NK-92 (cell line): Measurements from ENCODE around the gene SARNP.
"Not testable (repeated sequence)": the region's sequence is repeated elsewhere in the genome, so short reads cannot be mapped to it uniquely, and the experiment has no call there.

Experiments used
- DNase-seq: peaks from one replicate; lab custom pipeline; 2025; ENCODE audit not compliant: unreplicated experiment; lab: John Stamatoyannopoulos, UW

The SARNP gene

DNA sequence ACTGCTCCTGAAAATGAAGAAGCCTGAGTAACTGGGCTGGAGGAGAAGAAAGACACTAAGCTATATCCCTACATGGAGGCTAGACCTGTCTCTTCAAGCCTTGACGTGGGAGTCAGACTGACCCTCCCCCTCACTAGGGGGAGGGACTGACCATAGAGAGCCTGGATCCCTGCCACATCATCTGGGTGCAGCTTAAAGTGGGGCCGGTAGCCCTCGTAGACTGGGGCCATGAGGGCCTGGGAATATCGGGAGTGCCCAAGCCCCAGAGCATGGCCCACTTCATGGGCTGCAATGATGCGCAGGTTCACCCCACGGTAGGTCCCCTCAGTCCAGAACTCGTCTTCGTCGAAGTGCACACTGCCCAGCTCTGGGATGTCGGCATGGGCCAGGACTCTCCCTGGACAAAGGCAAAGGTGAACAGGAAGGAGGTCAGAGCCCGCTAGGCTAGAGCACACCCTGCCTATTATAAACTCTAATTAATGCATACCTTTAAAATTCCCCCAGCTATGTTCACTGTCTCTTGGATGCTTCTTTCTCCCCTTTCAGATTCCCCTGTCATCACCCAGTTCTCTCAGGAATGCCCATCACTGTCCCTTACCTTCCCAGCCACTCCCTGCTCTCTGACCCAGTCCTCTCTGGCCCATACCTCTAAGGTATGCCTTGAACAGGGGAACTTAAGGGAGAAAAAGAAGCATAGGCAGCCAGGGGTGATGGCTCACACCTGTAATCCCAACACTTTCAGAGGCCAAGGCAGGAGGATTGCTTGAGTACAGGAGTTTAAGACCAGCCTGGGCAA, 22.0 kb upstream of the SARNP start:
- no peak for DNase-seq

DNA sequence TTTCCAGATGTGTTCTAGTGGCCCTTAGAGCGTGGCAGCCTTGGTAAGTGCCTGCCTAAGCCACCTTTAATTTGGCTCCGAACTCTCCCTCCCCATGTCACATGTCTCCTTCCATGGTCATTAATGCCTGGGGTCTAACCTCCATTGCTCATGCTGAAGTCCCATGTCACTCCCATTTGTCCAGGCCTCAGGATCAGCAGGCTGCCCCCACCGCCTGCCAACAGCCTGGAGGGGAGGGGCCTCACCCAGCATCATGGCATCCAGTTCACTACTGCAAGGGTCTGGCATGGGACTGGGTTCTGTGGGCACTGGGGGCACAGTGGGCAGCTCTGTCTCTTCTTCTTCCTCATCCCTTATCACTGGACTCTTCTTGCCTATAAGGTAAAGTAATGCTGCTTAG, 20.8 kb upstream of the SARNP start:
- no peak for DNase-seq

DNA sequence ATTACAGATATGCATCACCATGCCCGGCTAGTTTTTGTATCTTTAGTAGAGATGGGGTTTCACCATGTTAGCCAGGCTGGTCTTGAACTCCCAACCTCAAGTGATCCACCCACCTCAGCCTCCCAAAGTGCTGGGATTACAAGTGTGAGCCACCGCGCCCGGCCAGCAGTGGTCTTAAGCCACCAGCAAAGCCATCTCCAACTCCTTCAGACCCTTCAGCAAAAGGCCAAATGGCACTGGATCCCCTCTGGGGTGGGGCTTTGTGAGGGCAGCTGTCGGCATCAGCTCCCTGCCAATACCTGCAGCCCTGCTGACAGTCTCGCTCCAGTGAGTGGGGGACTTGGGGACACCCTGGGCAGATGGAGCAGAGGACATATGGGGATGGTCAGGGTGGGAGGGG, 16.9 kb upstream of the SARNP start:
- not testable (repeated sequence) for DNase-seq

DNA sequence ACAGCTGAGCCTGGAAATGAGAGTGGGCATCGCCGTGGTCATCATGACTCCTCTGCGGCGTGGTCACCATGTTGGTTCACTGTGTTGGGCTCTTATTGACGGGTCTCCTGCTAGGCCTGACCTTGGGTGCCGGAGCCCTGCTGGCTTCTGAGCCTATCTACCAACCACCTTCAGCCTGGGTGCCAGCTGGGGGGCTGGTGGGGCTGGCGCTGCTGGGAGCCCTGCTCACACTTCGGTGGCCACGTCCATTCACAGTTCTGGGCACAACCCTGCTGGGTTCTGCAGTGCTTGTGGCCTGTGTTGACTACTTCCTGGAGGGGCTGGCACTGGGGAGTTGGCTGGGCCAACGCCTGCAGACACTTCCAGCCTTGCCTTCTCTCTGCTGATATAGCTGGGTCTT, 15.5 kb upstream of the SARNP start:
- no peak for DNase-seq

DNA sequence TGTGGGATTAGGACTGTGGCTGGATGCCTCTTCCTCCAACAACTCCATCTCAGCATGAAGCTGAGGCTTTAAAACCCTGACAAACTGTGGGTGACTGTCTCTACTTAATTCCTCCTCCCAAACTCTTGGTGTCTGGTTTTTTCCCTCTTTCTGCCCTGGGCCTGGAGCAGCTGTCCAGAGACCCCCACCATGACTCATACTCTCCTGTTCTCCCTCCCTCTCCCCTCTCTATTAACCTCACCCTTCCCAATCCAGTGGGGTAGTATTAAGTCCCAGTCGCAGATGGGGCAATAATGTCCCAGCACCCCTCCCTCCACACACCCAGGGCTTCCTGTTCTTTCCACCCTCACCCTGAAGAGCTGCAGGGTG, 13.9 kb upstream of the SARNP start:
- no peak for DNase-seq

DNA sequence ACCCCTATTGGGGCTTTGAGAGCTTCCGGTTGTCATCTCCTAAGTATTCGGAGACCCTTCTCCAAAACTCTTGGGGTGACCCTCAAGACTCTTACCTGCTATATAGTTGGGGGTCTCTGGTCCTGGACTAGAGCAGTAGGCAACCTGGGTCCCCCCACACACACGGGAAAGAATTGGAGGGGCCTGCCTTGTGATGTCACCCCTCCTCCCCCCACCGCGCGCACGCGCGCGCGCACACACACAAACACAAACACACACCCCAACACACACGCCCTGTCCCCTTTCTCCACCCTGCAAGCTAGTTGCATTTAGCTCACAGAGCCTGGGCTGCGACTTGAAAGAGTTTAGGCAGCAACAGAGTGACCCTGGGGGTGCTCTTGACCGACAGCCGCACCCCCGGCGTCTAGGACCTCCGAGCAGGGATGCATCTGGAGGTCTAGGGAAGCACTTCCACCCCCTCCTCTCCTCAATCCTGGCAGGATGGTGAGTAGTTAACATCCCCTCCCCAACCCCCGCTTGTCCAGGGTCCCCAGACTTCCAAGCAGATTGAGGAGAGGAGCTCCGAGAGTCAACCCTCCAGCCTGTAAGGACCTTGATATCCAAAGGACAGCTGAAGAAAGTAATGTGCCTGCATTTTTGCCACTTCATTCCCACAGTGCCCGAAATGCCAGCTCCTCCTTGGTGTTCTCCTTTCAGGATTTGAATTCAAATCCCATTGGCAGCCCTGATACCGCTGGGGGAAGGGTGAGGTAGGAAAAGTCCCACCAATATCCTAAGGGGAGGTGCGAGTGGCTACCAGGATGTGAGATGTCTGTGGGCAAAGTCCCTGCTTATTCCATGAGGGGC, 13.3 kb upstream of the SARNP start:
- no peak for DNase-seq

DNA sequence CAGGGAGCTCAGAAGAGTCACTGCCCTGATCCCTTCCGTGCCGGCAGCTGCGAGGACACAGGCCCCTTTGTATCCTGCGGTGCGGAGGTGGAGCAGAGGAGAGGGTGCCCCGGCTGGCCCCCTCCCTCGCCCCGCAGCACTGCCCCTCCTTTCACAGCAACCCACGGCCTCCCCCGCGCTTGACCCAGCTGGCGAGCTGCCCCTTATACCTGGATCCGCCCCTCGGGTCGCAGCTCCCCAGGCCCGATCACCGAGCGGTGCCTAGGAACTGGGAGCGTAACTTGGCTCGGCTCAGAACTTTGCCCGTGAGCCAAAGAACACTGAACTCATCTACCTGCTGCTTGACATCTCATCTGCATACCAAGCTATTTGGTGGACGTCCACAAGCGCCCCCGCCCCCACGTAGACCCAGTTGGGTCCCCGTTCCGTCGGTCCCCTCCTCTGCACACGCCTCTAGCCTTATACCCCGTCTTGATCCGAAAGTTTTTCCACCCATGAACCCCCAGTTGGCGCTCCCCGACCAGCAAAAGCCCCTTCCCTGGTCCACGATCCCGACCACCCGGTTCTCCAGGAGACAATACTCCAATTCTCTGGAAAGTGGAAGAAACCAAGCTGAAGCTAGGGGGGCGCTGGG, 12.6 kb upstream of the SARNP start:
- DNase-seq = no peak

DNA sequence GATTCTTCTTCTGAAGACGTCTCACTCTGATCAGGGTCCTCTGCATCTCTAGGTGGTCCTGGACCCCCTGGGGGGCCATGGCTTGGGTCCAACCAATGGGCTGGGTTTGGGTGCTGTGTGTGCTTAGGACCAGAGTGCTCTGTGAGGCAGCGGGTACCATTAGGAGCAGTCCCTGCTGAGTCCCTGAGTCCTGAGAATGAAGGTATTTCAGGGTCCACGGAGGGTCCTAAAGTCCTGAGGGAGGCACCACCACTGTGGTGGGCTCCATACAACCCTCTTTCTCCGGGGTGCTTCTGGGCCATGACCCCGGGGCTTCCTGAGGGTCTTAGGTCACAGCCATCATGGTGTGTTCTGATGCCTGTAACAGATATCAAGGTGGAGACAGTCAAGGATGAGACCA, 10.8 kb upstream of the SARNP start:
- no peak for DNase-seq

DNA sequence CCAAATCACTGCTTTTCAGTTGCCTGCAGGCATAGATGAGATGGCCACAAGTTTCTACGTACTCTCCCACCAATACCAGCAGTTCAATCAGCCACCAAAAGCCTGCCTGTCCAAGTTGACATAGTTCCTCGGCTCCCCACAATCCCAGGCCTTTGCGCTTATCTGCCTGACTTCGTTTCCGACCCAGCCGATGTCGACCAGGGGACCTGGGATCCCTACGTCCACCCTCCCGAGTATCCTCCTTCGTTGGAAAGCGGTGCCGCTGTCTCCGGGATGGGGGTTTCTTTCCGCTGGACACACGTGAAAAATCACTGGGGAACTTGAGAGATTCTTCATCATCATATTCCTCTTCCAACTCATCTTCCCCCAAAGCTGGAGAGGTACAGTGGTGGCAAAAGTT, 10.3 kb upstream of the SARNP start:
- DNase-seq = no peak

DNA sequence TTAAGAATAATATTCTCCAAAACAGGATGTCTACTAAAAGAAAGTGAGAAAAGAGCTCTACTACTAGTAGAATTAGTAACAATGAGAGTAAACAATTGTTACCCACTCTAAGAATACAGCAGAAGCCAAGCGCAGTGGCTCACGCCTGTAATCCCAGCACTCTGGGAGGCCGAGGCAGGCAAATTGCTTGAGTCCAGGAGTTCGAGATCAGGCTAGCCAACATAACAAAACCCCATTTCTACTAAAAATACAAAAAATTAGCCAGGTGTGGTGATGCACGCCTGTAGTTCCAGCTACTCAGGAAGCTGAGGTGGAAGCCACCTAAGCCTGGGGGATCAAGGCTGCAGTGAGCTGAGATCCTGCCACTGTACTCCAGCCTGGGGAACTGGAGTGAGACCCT, 7.2 kb upstream of the SARNP start:
- DNase-seq = no peak

DNA sequence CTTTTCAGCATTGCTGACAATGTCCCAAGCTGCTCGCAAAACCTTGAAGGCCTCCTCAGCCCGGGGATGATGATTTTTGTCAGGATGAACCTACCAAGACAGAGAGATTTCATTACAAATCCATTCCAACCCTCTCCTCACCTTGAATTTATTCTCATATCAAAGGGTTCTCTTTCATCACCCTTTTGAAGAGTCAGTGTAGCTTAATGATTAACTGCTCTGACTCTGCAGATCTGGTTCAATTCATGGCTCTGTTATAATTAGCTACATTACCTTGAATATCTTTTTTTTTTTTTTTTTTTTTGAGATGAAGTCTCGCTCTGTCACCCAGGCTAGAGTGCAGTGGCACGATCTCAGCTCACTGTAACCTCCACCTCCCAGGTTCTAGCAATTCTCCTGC, 5.9 kb upstream of the SARNP start:
- DNase-seq = no peak

DNA sequence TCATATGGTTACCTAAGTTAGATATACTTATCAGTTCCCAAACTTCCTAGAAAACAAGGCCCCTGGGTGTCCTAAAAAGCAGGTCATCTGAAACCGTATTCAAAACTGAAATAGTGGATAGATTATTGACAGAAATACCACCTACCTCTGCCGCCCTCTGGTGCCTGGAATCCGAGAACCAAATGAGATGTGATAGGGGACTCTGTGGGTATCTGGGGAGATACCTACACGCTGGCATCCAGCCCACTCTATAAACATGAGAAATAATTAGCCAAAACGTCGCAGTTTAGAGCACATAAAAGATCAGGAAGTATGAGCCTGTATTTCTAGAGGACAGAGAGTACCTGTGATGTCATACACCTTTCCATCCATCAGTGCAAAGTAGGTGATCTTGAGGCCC, 4.7 kb upstream of the SARNP start:
- no peak for DNase-seq

DNA sequence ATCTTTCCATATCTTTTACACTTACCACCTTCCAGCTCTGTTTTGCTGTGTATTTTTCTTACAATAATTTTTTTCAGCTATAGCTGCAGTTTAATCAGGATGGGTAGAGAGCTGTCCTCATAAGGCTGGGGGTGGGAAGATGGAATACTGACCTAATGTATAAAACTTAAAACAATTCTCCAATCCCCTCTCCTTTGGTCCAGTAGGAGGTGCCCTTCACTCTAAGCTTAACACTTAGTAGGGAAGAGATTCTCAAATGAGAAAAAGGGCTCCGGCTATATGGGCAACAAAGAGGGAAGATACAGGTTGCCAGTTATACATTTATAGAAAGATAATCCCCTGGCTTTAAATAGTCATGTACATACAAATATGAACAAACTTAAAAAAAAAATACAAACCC, 3.2 kb upstream of the SARNP start:
- DNase-seq = no peak

DNA sequence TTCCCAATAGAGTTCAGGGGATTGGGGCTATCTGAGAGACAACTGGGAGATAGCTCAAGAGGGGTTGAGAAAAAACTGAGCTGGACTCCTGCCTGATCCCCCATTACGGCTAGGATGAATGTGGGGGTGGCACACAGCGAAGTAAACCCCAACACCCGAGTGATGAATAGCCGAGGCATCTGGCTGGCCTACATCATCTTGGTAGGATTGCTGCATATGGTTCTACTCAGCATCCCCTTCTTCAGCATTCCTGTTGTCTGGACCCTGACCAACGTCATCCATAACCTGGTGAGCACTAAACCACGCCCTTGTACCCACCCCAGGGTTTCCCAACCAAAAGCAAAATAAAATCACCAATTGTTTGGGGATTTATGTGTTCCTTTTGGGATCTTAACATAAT, 1.4 kb upstream of the SARNP start:
- DNase-seq = no peak

DNA sequence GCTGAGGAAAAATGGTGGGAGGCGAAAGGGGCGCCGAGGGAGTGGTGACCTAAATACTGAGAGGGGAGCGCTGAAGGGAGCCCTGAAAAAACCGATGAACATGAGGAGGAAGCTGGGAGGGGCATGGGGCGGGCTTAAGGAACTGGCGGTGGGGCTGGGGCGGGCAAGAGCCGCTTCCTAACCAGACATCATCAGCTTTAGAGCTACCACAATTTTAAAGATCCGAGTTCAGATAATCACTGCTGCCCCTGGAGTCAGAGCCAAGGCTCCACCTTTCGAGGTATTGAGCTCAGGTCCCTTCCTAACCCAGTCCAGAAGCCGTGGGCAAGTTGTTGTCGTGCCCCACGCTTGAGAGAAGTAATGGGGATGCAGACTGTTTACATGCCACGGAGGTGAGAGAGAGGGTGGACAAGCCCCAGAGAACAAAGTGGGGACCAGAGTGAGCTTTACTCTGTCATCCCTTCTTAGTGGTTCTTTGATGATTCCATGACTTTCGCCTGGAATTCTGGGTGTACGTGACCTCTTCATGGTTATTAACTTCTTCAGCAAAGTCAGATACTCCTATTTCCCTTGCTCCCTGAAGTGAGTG, 710 bp upstream of the SARNP start:
- no peak for DNase-seq

DNA sequence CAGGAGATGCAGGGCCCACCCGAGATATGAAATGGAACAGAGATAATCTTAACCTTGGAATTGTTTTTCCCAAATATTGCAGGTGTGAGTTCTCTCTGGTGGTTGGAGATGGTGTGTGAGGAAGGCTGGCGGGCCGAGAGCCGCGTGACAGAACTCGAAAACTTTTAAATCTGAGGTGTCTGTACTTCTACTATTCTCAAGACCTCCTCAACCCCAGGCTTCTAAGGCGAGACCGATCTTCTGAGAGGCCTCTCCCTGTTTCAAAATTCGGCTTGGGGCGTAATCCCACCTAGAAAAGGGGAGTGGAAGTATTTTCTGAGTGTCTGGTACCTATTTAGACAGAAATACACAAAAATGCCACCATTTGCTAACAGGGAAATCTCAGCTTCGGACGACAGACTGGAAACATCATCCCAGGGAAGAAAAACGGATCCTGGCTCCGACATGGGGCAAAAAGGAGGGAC, 611 bp downstream of the SARNP start:
- no peak for DNase-seq

DNA sequence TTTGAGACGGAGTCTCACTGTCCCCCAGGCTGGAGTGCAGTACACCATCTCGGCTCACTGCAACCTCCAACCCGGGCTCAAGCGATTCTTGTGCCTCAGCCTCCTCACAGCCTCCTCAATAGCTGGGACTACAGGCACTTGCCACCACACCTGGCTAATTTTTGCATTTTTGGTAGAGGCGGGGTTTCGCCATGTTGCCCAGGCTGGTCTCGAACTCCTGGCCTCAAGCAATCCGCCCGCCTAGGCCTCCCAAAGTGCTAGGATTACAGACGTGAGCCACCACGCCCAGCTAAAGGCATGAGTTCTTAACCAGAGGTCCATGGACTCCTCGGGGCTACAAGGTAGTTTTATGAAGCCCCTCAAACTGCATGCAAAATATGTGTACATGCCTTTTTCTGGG, 2.1 kb downstream of the SARNP start:
- no peak for DNase-seq

DNA sequence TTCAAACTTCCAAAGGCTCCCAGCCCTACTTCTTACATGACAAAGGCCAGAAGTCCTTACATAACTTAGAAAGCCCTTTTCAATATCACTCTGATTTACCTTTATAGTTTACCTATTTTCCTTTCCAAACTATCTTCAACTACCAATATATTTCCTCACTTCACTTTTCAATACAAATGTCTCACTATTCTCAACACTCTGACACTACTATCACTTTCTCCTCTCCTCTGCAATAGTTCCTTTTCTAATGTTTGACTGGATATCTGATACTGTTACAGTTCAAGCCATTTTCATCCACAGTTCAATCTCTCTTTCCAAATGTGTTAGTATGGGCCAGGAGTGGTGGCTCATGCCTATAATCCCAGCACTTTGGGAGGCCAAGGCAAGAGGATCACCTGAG, 3.3 kb downstream of the SARNP start:
- no peak for DNase-seq

DNA sequence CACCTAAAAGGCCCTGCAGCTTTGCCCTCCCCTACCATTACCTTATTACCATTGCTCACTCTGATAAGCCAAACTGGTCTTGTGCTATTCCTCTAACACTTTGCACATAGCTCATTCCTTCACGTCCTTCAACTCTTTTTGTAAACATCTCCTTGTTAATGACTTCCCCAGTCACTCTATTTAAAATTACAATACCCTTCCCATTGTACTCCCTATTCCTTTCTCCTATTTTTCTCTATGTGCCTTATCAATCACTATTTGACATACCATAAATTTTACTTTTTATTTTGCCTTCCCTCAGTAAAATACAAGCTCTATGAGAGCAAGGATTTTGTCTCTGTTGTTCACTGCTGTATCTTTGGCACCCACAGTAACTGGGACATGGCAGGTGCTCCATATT, 5.4 kb downstream of the SARNP start:
- DNase-seq = no peak

DNA sequence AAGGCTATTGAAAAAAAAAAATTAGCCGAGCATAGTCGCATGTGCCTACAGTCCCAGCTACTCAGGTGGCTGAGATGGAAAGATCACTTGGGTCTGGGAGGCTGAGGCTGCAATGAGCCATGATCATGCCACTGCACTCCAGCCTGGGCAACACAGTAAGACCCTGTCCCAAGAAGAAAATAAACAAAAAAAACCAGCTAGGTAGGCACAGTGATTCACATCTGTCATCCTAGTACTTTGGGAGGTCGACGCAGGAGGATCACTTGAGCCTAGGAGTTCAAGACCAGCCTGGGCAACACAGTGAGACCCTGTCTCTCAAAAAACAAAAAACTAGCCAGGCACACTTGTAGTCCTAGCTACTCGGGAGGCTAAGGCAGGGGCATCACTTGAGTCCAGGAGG, 8.2 kb downstream of the SARNP start:
- DNase-seq = no peak

DNA sequence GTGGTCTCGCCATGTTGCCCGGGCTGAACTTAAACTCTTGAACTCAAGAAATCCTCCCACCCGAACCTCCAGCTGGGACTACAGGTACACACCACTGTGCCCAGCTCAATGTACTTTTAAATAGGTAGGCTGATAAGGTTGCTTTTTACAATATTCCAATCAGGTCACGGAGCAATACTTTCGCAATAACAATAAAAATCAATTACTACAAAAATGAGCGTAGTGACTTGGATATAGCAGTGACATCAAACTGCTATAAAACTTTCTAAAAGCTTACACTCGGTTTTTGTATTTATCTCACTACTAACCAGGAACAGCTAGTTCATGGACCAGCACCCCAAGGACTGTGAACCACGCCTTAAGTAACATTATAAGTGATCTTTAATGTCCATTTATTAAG, 10.5 kb downstream of the SARNP start:
- DNase-seq = no peak

DNA sequence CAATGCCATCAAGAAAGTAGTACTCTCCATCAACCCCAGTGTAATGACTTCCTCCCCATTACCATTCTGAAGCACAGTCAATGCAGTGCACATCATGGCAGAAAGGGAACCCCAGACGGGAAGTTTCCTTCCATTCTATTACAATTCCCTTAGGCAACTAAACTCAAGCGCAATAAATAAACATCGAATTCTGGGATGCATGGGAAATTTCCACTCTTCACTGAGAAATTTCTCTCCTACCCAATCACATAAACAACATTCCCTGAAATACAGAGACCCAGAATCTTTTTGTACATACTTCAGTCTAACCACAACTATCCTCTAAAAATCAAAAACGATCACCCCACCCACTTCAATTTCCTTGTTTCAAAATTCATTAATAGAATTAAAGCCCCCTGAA, 20.0 kb downstream of the SARNP start:
- no peak for DNase-seq
